ENCODE data around the gene AAK1.
"Not testable (repeated sequence)": the region's sequence is repeated elsewhere in the genome, so short reads cannot be mapped to it uniquely, and the experiment has no call there.

AAK1 gene

GRCh38 chr2:69592511-69592910, 51.0 kb downstream of the AAK1 start:
- no peak for DNase-seq

GRCh38 chr2:69589973-69590652, 53.4 kb downstream of the AAK1 start:
- DNase-seq = no peak

GRCh38 chr2:69588945-69589344, 54.6 kb downstream of the AAK1 start:
- DNase-seq = no peak

- no peak for DNase-seq
Measured at GRCh38 chr2:69588403-69588802, 55.1 kb downstream of the AAK1 start.

- DNase-seq = no peak
Measured at GRCh38 chr2:69585855-69586555, 57.5 kb downstream of the AAK1 start.

- no peak for DNase-seq
Measured at GRCh38 chr2:69584127-69584889, 59.2 kb downstream of the AAK1 start.

GRCh38 chr2:69583321-69583833, 60.2 kb downstream of the AAK1 start:
- no peak for DNase-seq

GRCh38 chr2:69582582-69583176, 60.9 kb downstream of the AAK1 start:
- DNase-seq = no peak

- DNase-seq = no peak
Measured at GRCh38 chr2:69581774-69582581, 61.6 kb downstream of the AAK1 start.

- no peak for DNase-seq
Measured at GRCh38 chr2:69580486-69580885, 63.1 kb downstream of the AAK1 start.

GRCh38 chr2:69579536-69579935, 64.0 kb downstream of the AAK1 start:
- no peak for DNase-seq

GRCh38 chr2:69578198-69578540, 65.4 kb downstream of the AAK1 start:
- no peak for DNase-seq

GRCh38 chr2:69577467-69578197, 65.9 kb downstream of the AAK1 start:
- DNase-seq = no peak

GRCh38 chr2:69576880-69577279, 66.7 kb downstream of the AAK1 start:
- no peak for DNase-seq

GRCh38 chr2:69575926-69576325, 67.6 kb downstream of the AAK1 start:
- DNase-seq = no peak

GRCh38 chr2:69575371-69575770, 68.2 kb downstream of the AAK1 start:
- DNase-seq = not testable (repeated sequence)

GRCh38 chr2:69572641-69573040, 70.9 kb downstream of the AAK1 start:
- DNase-seq = no peak

- no peak for DNase-seq
Measured at GRCh38 chr2:69571189-69571588, 72.3 kb downstream of the AAK1 start.

GRCh38 chr2:69570474-69570873, 73.1 kb downstream of the AAK1 start:
- DNase-seq = no peak

- DNase-seq = no peak
Measured at GRCh38 chr2:69567909-69568300, 75.6 kb downstream of the AAK1 start.

- DNase-seq = no peak
Measured at GRCh38 chr2:69567157-69567908, 76.2 kb downstream of the AAK1 start.
